ENCODE data around the gene GTF2F1. TPM values are rescaled to one million over a fixed set of nuclear protein-coding genes. Genes with fewer than 3 reads are reported as not detected.

Gene GTF2F1
- total RNA-seq, 1 experiment from 2014 or later, result 67.2 TPM

DNA sequence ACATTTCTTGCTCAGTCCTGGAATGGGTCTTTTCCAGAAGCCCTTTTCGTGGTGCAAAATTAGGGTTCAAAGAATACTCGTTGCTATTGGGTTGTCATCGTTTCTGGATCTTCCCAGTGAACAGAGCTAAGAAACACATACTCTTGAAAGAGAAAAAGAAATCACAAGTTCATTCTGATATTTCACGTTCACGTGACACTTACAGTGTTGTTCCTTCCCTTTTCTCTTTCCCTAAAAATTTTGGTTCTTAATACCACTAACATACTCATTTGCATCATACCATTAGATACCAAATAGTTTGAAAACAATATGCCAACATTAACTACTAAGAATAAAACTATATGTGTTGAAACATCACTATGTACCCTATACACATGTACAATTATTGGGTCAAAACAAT, 13.4 kb upstream of the GTF2F1 start:
- Mint-ChIP-seq H3K36me3 (ENCODE audit: insufficient read depth in 1 of 3, low read depth in 3 of 3) (no peaks in the 10 kb centered on the region), H3K9me3 (no peaks in the 10 kb centered on the region), H3K4me1 (no peaks in the 10 kb centered on the region), H3K4me3 (no peak overlapping the region), H3K27ac (no peak overlapping the region), H3K27me3 (ENCODE audit: low read depth) (no peaks in the 10 kb centered on the region; the same call in 1 of the 2 replicates)
- H3K9ac ChIP-seq (ENCODE audit: extremely low read depth, insufficient read length, low read length), result no peak overlapping the region
- H3K23me2 ChIP-seq (ENCODE audit: insufficient read length, low read depth, low read length, poor library complexity, severe bottlenecking), result no peaks in the 10 kb centered on the region
- no peak overlapping the region for H3T11ph ChIP-seq (ENCODE audit: low read length)
- no peaks in the 10 kb centered on the region for H3K79me2 ChIP-seq (ENCODE audit: insufficient read depth, low read length)
- no peaks in the 10 kb centered on the region for H3K27me3 ChIP-seq (ENCODE audit: insufficient read depth, low read length)
- H2BK12ac ChIP-seq (ENCODE audit: insufficient read length, low read depth, low read length), result no peak overlapping the region
- H3K23ac ChIP-seq (ENCODE audit: insufficient read length, low read depth, low read length), result no peak overlapping the region
- no peak overlapping the region for H2BK20ac ChIP-seq (ENCODE audit: low read depth, low read length, poor library complexity, severe bottlenecking)
- no peak overlapping the region for H3K56ac ChIP-seq (ENCODE audit: insufficient read length, low read depth, low read length)
- no peak overlapping the region for H4K8ac ChIP-seq (replicated peaks; ENCODE audit: insufficient read length, low read depth, low read length)
- TF ChIP-seq, protein P1, sequence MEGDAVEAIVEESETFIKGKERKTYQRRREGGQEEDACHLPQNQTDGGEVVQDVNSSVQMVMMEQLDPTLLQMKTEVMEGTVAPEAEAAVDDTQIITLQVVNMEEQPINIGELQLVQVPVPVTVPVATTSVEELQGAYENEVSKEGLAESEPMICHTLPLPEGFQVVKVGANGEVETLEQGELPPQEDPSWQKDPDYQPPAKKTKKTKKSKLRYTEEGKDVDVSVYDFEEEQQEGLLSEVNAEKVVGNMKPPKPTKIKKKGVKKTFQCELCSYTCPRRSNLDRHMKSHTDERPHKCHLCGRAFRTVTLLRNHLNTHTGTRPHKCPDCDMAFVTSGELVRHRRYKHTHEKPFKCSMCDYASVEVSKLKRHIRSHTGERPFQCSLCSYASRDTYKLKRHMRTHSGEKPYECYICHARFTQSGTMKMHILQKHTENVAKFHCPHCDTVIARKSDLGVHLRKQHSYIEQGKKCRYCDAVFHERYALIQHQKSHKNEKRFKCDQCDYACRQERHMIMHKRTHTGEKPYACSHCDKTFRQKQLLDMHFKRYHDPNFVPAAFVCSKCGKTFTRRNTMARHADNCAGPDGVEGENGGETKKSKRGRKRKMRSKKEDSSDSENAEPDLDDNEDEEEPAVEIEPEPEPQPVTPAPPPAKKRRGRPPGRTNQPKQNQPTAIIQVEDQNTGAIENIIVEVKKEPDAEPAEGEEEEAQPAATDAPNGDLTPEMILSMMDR (conservative IDR thresholded peaks at IDR 0.05), result no peak
- H3K4ac ChIP-seq (ENCODE audit: low read depth, low read length), result no peak overlapping the region
- H2BK15ac ChIP-seq (ENCODE audit: low read depth, low read length), result no peak overlapping the region
- H3K14ac ChIP-seq (ENCODE audit: insufficient read depth, low read length), result no peak overlapping the region
- H3K9me3 ChIP-seq (ENCODE audit: control insufficient read depth, low read depth, low read length), result no peaks in the 10 kb centered on the region
- no peak overlapping the region for H3K18ac ChIP-seq (ENCODE audit: insufficient read length, low read depth, low read length)
- no peak for DNase-seq
- H2AK5ac ChIP-seq (ENCODE audit: insufficient read length, low read length), result no peak overlapping the region
- no CpG with 5 or more reads among the region's 5 CpGs for WGBS (ENCODE audit: extremely low coverage, insufficient read length, low lambda C conversion rate)
- no peak overlapping the region for H3K27ac ChIP-seq (ENCODE audit: insufficient read length, low read depth, low read length)
- H2BK120ac ChIP-seq (ENCODE audit: low read depth, low read length, poor library complexity, severe bottlenecking), result no peak overlapping the region
- no peaks in the 10 kb centered on the region for H4K20me1 ChIP-seq (ENCODE audit: control insufficient read depth, insufficient read depth, insufficient read length)
- no peak overlapping the region for H3K4me2 ChIP-seq (ENCODE audit: insufficient read depth, insufficient read length, low read length)
- H3K79me1 ChIP-seq (ENCODE audit: insufficient read depth, low read depth, low read length, poor library complexity, severe bottlenecking), result no peaks in the 10 kb centered on the region
- no peak overlapping the region for H2BK5ac ChIP-seq (ENCODE audit: insufficient read length, low read length)
- H2AFZ ChIP-seq (ENCODE audit: low read length), result no peak overlapping the region
- no peak overlapping the region for H4K91ac ChIP-seq (ENCODE audit: insufficient read length, low read depth, low read length)
- H3K4me1 ChIP-seq (ENCODE audit: insufficient read depth, low read length), result no peaks in the 10 kb centered on the region
- no peak overlapping the region for H4K5ac ChIP-seq (ENCODE audit: insufficient read length, low read depth, low read length)
